Left renal pelvis (tissue), 4 donors: ENCODE data around the gene ARHGEF1. TPM values are rescaled to one million over a fixed set of nuclear protein-coding genes. Genes with fewer than 3 reads are reported as not detected.

Source experiments
- DNase-seq, 4 donors: peaks; one replicate each; pipeline ENCODE4 v3.0.0-alpha.2; 2013; ENCODE audit warnings: low read depth in 4 of 4, low spot score in 3 of 4
- polyA plus RNA-seq, 4 donors: library from polyadenylated mRNA; unstranded; fragments of 120-200 nt; gene quantifications; one replicate each; pipeline ENCODE4 v1.2.1, GENCODE V29; 2013; ENCODE audit not compliant: insufficient read length in 4 of 4

ARHGEF1 gene
- polyA plus RNA-seq, 4 donors = 38.2 to 63.3 (median 45.9) TPM

- DNase-seq = no peak
Observed at GRCh38 chr19:41915021-41915775, 32.2 kb downstream of the ARHGEF1 start.

GRCh38 chr19:41915776-41916414 is 32.9 kb downstream of the ARHGEF1 start:
- DNase-seq = no peak

DNA sequence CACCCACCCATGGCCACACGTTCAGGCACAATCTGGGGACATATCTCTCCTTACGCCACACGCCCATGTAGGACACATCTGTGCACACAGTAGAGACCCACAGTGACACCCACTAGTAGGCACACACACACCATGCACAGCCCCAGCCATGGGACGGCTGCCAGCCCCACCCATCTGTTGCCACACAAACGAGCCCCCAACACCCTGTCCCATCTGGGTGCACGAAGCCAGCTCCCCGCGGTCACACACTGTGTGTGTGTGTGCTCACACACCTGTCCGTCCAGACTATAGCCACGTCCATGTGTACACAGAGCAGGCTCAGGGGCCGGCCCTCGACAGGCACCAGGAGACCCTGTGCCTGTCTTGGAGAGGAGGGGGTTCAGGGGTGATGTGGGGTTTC is 34.7 kb downstream of the ARHGEF1 start:
- no peak for DNase-seq

DNA sequence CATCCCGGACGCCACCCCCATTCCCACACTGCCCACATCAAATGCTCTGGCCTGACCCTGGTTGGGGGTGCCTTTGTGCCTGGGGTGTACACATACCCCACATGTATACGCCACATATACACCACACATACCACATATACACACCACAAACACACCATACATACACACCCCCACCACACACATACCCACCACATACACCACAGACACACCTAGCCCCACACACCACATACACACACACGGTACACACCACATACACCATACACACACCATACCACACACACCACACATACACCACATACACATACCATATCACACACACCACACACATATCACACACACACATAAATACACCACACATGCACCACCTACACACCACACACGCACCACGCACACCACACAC is 35.1 kb downstream of the ARHGEF1 start:
- no peak for DNase-seq

GRCh38 chr19:41918653-41919244 is 35.8 kb downstream of the ARHGEF1 start:
- no peak for DNase-seq

DNA sequence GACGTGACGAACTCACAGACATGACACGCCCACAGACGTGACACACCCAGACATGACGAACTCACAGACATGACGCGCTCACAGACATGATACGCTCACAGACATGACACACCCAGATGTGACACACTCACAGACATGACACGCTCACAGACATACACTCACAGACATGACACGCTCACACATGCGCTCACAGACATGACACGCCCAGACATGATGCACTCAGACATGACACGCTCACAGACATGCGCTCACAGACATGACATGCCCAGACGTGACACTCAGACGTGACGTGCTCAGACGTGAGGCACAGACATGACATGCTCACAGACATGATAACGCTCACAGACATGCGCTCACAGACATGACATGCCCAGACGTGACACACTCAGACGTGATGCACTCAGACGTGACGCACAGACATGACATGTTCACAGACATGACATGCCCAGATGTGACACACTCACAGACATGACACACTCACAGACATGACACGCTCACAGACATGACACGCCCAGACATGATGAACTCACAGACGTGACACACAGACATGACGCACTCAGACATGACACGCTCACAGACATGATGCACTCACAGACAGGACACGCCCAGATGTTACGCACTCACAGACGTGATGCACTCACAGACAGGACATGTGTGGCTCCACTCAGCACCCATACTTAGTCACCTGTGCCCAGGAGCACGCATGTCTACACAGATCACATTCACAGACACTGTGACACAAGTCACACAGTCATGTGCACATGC is 37.1 kb downstream of the ARHGEF1 start:
- no peak for DNase-seq

- DNase-seq = no peak
Observed at GRCh38 chr19:41920882-41921576, 38.0 kb downstream of the ARHGEF1 start.

- no peak for DNase-seq
Observed at GRCh38 chr19:41921577-41922576, 38.9 kb downstream of the ARHGEF1 start.

- DNase-seq = no peak
Observed at GRCh38 chr19:41922585-41922984, 39.6 kb downstream of the ARHGEF1 start.

- no peak for DNase-seq
Observed at GRCh38 chr19:41923045-41923788, 40.2 kb downstream of the ARHGEF1 start.

- DNase-seq = no peak
Observed at GRCh38 chr19:41924151-41925145, 41.5 kb downstream of the ARHGEF1 start.

GRCh38 chr19:41925208-41926003 is 42.4 kb downstream of the ARHGEF1 start:
- DNase-seq = no peak

DNA sequence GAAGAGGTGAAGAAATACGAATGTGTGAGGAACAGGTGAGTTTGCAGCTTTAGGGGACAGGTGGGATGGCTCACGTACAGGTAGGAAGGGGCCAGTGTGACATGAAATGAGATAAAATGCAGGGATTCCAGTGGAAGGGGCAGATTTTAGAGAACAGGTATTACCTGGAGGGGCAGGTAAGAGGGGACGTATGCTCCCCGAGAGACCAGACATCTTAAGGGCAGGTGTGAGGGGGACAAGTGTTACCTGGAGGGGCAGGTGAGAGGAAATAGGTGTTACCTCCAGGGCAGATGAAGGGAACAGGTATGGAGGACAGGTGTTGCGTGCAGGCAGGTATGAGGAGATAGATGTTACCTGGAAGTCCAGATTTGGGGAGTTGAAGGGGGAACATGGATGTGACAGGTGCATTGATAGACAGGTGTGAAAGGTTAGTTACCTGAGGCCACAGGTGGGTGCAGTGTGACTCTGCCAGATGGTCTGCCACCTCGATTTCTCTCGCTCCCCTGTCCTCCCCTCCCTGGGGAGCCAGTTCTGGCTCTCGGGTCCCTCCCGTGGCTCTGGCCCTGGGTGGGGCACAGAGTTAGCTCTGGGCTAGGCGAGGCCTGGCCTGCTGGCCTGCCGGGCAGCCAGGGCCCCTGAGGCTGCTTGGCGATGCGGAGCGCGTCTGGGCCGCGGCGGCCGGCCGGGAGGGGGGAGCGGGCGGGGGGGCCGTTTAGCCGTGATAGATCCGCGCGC is 43.2 kb downstream of the ARHGEF1 start:
- DNase-seq = no peak

GRCh38 chr19:41926763-41927496 is 43.9 kb downstream of the ARHGEF1 start:
- DNase-seq = no peak

DNA sequence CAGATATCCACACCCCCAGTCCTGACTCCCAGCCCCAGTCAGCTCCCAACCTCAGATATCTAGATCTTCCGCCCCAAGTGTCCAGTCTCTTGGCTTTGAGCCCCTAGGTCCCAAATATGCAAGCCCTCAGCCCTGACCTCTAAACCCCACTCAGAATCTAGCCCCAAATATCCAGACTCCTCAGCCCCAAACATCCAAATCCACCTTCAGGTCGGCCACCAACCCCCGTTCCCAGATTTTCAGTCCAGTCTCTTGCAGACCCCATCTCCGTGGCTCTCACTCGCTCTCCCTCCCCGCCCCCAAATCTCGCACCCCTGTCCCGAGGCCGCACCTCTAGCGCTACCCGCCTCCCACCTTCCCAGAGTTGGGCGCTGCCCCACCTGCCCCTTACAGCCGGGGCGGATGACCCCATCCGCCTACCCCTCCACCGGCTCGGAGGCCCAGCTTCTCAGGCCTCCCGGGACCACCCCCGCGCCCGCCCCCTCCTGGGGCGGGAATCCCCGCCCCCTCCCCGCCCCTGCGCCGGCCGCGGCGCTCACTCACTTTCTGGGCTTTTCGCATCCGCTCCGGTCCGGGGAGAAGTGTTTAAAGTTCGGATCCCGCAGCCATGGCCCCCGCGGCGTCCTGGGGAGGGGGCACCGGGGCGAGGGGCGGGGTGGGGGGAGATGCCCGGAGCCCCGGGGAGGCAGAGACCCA is 44.7 kb downstream of the ARHGEF1 start:
- DNase-seq = no peak
